DMS 273 treated with DMSO at 0.1 percent for 48 hours (cell line): ENCODE results near the gene TEX22.
A peak's percentile ranks its signal among the peaks of the same experiment; 100 is the strongest.

Source experiments
- DNase-seq: peaks from one replicate; lab custom pipeline; 2025; lab: John Stamatoyannopoulos, UW

Gene TEX22

DNA sequence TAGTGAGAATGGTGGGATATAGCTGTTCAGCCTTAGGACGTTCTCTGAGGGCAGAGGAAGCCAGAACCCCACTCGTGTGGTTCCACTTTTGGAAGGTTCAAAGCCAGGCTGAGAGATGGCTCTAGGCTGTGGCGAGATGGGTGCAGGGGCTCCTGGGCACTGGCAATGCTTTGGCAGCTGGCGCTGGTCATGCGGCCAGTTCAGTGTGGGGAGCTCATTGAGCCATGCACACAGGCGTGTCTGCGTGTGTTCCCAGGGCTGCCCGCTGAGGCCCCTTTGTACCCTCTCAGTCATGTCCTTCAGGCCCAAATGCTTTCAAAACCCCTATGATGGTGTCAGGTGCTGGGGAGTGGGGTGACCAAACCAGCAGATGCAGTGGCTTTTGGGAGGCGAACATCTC, 1.7 kb downstream of the TEX22 start:
- no peak for DNase-seq

DNA sequence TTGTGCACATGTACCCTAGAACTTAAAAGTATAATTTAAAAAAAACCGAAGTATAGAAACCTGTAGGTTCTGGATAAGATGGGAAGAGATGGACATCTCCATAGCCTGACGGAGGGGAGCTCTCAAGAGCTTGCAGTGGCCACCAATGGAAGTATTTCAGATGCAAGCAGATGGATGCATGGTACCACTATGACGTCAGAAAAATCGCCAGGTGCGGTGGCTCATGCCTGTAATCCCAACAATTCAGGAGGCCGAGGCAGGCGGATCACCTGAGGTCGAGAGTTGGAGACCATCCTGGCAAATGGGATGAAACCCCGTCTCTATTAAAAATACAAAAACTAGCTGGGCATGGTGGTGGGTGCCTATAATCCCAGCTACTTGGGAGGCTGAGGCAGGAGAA, 3.4 kb downstream of the TEX22 start:
- DNase-seq, result no peak

DNA sequence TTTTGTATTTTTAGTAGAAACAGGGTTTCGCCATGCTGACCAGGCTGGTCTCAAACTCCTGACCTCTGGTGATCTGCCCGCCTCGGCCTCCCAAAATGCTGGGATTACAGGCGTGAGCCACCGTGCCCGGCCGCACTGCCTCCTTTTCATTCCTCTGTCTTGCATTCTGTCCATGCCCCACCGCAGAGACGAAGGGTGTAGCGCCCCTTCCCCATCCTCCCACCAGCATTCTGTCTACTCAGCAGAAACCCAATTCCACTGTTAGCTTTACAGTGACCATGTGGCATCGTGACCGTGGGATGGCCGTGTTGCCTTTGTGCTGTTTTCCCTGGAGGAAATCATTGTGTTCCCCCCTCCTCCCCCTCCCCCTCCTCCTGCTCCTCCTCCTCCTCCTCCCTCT, 10.3 kb downstream of the TEX22 start:
- DNase-seq, result no peak

DNA sequence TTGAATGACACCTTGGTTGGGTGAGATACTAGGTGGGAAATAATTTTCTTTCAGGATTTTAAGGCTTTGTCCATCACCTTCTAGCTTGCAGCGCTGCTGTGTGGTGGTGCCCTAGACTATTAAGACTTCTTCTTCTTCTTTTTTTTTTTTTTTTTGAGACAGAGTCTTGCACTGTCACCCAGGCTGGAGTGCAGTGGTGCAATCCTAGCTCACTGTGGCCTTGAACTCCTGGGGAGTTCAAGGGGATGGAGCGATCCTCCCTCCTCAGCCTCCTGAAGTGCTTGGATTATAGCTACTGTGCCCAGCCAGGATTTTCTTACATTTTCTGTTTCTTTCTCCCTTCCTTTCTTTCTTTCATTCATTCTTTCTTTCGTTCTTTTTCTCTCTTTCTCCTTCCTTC, 11.0 kb downstream of the TEX22 start:
- no peak for DNase-seq

DNA sequence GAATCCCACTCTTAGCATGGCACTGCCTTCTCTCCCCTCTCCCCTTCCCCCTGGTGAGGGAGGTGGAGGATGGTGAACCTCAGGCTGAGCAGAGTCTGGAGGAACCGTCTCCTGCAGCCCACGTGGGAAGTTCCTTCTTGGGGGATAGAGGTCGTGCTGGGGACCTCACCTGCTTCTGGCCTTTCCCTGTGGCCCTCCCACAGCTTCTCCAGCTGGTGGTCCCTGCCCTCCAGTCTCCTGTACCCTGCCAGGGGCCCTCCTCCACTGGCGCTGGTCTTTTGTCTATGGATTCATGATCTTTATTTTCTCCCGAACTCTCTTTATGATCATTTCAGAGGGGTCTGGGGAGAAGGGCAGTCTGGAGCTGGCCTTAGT, 12.3 kb downstream of the TEX22 start:
- DNase-seq, result no peak

DNA sequence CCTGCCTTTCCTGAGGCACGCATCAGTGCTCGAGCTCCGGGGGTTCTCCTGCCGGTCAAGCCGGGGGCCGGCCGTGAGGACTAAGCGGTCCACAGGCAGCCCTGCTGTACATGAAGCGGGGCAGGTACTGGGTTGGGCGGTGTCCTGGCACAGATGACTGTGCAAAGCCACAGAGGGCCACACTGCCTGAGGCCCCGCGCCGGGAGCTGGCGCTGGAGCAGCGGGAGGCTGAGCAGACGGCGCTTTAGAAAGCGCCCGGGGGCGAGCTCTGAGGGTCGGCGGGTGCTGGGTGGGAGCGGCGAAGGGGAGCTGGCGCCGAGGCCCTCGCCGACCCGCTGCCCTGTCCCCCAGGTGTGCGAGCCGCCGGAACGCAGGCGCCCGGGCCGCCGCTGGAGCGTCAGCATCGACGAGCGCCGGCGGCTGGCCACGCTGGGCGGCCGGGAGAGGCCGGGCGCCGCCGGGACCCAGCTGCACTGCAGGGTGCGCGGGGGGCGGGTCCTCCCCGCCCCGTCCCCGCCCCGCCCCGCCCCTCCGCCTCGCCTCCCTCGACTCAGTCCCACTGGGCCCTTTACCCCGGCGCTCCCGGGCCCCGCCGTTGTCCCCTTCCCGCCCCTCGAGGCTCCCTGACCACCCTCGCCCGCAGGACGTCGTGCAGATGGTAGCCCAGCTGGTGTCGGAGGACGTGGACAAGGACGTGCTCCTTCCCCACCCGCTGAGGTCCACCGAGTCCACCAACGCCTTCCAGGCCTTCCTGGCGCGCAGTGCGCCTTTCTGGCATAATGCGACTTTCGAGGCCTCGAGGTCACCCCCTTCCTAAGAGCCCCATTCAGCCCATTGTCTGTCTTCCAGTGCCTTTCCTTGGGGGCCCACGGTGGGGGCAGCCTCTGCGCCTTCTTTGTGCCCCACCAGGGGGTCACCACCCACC, 12.9 kb downstream of the TEX22 start:
- DNase-seq, result no peak

DNA sequence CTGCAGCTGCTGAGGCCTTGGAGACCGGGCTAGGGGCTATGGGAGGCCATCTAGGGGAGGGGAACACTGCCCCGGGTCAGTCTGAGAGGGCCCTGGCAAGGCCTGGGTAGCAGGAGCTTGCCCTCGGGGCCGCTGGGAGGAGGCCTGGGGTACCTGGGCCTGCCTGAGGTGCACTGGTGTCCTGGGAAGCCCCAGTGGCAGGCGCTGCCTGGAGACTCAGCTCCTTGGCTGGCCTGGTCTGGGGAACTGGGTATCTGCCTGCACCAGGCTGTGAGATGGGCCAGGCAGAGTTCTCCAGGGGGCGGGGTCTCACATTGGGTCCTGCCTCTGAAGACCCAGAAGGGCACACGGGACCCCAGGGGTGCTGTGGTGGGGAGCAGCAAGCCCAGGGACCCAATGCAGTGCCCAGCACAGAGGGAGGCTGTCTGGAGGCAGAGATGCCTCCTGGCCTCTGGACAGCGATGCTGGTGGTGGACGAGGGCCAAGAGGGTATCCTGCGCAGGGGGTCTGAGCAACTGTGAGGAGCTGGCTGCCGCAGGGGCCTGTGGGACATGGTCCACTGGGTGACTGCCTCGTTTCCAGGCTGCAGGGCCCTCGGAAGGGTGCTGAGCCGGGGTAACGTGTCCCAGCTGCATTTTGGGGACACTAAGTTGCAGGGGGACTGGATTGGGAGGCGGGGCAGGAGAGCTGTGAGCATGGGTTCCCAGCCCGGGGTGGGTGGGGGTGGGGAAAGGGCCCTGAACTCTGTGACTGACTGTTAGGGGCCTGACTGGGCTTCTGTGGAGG, 13.8 kb downstream of the TEX22 start:
- no peak for DNase-seq

DNA sequence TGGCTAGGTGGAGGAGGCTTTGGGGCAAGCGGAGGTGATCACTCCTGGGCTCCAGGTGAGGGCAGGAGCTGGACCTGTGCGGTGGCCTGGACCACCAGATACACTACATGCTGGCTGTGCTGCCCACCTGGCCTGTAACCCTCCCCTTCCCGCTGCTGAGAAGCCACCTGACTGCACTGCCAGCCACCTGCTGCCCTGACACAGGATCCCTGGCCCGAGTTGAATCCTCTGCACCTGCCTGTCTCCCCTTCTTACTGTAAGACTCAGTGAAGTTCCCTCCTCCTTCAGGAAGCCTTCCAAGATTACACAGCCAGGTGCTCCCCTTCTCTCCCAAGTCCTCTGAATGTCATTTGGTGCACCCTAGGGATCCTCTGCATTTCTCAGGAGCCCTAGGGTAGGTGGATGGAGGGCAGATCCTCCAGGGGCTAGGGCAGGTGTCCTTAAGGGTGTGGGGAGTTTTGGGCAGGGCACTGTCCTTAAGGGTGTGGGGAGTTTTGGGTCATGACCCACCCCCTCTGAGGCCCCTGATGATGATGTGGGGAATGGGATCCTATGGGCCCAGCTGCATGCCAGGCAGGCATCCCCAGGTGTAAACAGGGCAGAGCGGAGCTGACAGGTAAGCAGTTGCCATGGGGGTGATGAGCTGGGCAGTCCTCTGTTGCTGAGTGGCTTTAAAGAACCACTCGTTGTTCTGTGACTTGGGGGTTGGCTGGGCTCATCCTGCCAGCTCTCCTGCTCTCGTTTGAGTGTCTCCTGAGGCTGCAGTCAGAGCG, 14.6 kb downstream of the TEX22 start:
- DNase-seq, result no peak

DNA sequence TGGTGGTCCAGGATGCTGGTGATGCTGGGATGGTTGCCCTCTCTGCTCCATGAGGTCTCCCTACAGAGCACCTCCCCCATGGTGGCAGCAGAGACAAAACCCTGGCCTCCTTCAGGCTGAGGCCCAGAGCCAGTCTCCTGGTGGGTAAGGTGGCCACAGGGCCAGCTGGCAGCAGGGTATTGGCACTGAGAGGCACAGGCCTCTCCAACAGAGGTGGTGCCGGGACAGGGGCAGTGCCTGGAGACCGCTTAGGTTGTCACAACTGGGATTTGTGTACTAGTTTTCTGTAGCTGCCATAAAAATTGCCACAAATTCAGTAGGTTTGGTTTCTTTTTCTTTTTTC, 15.2 kb downstream of the TEX22 start:
- DNase-seq, result no peak

DNA sequence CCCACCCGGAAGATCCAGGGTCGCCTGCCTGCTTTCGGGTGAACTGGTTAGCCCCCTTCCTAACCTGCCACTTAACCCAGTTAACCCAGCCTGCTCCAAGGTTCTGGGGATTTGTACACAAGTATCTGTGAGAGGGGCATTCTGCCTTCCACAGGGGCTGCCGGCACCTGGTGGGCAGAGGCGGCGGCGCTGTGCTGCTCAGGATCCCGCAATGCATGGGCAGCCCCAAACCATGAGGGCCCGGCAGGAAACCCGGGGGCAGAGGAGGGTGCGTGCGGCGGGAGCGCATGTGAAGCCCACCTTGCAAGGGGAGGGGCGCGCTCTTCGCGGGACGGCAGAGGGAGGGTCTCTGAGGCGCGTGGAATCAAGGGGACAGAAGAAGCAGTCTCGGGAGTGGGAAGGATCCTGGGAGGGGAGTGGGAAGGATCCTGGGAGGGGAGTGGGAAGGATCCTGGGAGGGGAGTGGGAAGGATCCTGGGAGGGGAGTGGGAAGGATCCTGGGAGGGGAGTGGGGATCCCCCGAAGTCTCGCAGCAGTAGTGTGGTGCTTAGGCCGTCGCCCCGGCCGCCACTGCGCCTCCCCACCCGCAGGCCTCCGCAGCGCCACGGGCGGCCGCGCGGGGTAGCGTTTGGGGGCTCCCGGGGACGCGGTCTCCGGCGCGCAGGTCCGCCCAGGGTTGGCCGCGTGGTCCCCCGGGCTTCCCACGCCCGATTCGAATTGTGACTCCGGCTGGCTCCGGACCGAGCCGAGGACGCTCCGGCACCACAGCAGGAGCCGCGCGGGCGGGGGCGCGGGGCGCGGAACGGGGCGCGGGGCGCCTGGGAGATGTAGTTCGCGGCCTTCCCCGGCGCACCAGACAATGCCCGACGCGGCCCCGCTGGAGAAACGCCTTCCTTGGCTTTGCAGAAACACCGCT, 16.4 kb downstream of the TEX22 start:
- peak; percentile 38 for DNase-seq

DNA sequence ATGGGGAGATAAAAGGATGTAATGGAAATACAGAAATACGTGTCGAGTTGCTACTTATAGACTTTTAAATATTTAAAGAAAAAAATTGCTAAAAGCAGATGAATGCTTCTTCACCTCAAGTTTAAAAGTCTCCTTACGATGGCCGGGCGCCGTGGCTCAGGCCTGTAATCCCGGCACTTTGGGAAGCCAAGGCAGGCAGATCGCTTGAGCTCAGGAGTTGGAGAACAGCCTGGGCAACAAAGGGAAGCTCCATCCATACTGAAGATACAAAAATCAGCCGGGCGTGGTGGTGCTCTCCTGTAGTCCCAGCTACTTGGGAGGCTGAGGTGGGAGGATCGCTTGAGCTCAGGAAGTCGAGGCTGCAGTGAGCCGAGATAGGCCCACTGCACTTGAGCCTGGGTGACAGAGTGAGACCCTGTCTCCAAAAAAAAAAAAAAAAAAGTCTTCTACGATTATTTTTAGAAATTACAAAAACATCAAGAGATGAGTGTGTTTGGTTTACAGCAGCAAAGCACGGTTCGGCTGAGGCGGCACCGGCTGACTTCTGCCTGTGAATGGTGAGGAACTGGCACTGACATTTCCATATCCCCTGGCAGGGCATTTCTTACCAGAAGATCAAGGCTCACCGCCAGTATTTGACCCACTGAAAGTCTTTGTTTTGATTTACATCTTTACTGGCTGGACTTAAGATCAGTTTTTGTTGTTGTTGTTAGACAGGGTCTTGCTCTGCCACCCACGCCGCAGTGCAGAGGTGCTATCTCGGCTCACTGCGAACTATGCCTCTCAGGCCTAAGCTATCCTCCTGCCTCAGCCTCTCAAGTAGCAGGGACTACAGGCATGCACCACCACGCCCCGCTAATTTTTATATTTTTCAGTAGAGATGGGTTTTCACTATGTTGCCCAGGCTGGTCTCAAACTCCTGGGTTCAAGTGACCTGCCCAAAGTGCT, 17.4 kb downstream of the TEX22 start:
- DNase-seq, result no peak

DNA sequence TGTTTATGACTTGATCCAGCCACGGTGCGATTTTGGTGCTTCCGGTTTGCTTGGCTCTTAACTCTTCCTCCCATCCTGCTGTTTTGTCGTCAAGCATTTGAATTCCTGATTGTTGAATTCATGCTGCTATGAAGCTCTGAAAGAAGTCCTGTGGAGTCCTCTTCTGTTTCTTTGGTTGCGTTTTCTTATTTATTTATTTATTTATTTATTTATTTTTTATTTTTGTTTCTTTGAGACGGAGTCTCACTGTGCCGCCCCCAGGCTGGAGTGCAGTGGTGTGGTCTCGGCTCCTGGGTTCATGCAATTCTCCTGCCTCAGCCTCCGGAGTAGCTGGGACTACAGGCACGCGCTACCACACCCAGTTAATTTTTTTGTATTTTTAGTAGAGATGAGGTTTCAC, 18.3 kb downstream of the TEX22 start:
- no peak for DNase-seq

DNA sequence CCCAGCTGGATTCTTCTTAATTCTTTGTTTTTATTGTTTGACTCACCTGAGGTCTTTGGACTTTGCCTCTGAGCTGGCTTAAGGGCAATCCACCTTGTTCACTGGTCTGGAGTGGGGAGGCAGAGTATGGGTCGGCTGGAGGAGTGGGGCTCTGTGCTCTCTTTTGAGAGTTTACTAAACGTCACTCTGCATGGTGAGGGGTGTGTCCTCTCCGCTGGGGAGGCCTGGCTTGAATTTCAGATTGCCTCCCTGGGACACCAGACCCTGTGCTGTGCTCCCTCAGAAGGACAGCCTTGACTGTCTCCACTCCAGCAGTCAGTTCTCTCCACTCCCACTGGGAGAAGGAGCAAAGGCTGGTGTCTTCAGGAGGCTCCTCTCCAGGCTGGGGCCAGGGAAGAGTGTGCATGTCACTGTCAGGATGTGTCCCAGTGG, 19.4 kb downstream of the TEX22 start:
- no peak for DNase-seq

DNA sequence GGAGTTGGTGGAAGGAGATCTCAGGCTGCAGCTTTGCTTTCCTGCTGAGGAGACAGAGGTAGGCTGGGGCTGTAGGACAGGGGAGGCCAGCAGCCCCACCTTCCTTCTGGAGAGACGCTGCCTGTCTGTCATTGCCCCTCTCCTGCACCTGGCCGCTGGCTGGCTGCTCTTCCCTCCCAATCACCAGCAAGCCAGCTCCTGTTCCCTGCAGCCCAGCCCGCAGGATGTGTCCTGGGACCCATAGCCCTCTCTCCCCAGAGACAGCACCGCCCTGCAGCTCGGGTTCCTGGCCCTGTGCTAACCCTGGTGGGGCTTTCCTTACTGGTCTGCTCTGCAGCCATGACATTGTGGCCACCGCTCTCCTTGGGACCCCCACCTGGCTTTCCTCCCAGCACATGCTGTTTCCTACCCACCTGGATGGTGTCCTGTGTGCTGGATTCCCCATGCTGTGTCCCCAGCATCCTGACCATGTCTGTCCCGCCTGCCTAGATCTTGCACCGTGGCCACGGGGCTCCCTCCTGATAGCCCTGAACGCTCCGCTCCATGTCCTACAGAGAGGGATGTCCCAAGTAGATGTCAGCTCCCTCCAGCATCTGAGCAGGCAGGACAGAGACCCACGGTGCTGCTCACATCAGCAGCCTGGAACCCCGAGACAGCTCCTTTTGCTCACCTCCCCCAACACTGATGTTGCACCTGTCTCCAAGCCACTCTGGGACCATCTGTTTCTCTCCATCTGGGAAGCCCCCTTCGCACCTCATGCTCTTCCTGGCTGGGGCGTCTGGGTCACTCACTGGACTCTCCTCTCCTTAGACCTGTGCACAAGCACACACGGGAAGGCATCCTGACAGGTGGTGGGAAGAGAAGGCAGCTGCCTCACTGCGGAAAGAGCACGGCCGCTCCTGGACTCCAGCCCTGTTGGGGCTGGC, 20.2 kb downstream of the TEX22 start:
- no peak for DNase-seq

DNA sequence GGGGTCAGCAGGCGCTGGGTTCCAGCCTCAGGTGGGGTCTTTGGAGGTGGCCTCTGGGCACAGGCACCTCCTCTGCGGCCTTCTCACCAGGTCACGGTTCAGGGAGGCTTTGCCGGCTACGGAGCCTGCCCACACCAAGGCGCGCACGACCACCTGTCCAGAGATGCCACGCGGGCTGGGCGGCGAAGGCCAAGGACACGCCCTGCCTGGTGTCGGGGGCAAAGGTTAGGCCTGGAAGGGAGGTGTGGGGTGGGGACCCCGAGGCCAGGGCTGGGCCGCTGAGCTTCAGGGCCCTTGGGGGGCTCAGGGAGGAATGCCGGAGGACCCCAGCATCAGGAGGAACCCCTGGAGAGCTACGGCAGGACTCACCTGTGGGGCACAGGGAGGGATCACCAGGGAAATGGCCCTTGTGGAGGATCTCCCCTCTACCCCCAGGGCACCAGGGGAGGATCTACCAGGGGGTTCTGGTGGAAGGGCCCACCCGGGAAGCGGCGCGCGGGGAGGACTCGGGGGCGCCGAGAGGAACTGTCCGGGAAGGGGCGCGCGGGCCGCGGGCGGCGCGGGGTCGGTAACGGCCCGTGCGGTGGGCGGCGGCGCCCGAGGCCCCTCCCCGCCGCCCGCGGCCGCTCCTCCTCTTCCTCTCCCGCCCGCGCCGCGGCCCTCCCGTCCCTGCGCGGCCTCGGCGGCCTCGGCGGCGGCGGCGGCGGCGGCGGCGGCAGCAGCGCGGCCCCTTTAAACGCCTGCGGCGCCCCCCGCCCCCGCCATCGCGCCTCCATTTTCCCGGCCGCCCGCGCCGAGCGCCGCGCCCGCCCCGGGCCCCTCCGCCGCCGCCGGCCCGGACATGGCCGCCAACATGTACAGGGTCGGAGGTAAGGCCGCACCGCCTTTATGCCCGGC, 21.1 kb downstream of the TEX22 start, which contains the start of gene MTA1:
Gene MTA1, plus strand, starts transcription at position 633 of the 897 bp plus-strand sequence. Its CDS starts 209 bp downstream, at position 842.
- DNase-seq, result no peak

DNA sequence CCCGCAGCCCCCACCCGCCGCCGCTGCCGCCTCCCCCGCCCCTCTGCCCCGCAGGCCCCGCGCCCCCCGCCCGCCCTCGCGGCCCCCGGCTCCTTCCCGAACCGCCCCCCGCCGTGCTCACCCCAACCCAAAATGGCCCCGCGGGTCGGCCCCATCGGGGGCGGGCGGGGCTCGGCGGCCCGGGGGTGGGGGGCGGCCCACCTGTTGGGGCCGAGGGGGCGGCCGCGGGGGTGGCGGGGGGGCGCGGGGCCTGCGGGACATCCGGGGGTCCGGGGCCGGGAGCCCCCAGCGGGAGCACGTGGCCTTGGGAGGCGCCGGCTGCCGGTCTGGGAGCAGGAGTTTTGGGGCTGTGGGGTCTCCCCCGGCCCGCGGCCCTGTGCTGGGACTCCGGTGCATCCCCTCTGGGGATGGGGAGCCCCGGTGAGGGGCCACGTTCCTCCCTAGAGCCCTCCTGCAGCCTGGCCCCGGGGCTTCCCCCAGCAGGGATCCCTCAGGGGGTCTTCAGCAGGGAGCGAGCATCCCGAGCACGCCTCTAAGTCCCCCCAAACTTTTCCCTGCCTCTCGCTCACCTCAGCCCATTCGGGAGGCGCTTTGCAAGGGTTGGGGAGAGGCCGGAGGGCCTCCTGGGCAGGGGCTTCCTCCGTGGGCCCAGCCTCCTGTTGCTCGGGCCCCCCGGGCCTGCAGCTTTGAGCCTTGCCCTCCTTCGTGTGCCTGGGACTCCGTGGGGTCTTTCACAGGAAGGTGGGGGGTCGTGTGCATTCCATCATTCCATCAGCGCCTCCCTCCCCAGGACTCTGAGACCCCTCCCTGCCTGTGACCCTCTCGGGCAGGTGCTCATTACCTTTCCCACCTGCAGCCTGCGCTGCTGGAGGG, 22.0 kb downstream of the TEX22 start:
- no peak for DNase-seq
